ENCODE data around the gene ZP4.

ZP4 gene

GRCh38 chr1:237890822-237891221 lies at the start of gene ZP4:
ZP4 (minus strand) TSS chr1:237890922; CDS start chr1:237890635, 287 bp downstream.
- no peak for ATAC-seq
- H3K4me3 Mint-ChIP-seq, result no peak within 1 kb of the TSS

GRCh38 chr1:237938553-237938952 lies 47.8 kb upstream of the ZP4 start:
- no peak overlapping the region for H3K27ac Mint-ChIP-seq
- no peak overlapping the region for H3K4me3 Mint-ChIP-seq

More at GRCh38 chr1:237890822-237891221, at the start of gene ZP4:
- Mint-ChIP-seq H3K27ac (no peak within 1 kb of the TSS), H3K9me3 (peaks cover 0 to 7% of the 10 kb centered on the region in 2 donors), H3K27me3 (no peaks in the 10 kb centered on the region), H3K4me1 (no peaks in the 10 kb centered on the region)
- DNase-seq, result no peak

GRCh38 chr1:237938068-237938467 lies 47.3 kb upstream of the ZP4 start:
- DNase-seq (no peak), ATAC-seq (no peak)
- Mint-ChIP-seq H3K4me3 (no peak overlapping the region), H3K27me3 (no peaks in the 10 kb centered on the region), H3K4me1 (no peaks in the 10 kb centered on the region), H3K27ac (no peak overlapping the region), H3K9me3 (peaks cover 13 to 16% of the 10 kb centered on the region in 2 donors)

More at GRCh38 chr1:237938553-237938952, 47.8 kb upstream of the ZP4 start:
- H3K4me1 Mint-ChIP-seq, result no peaks in the 10 kb centered on the region
- ATAC-seq (no peak), DNase-seq (no peak)
- H3K27me3 Mint-ChIP-seq, result no peaks in the 10 kb centered on the region
- peaks cover 13 to 16% of the 10 kb centered on the region in 2 donors for H3K9me3 Mint-ChIP-seq

GRCh38 chr1:237932816-237933215 lies 42.1 kb upstream of the ZP4 start:
- H3K4me3 Mint-ChIP-seq, result no peak overlapping the region
- no peak overlapping the region for H3K27ac Mint-ChIP-seq
- H3K4me1 Mint-ChIP-seq, result no peaks in the 10 kb centered on the region
- no peak for DNase-seq
- H3K27me3 Mint-ChIP-seq, result no peaks in the 10 kb centered on the region
- H3K9me3 Mint-ChIP-seq, result peaks cover 2% of the 10 kb centered on the region in 2 donors
- no peak for ATAC-seq

- Mint-ChIP-seq H3K9me3 (peaks cover 0 to 5% of the 10 kb centered on the region in 2 donors), H3K27ac (no peak overlapping the region), H3K4me1 (no peaks in the 10 kb centered on the region), H3K27me3 (no peaks in the 10 kb centered on the region), H3K4me3 (no peak overlapping the region)
- ATAC-seq (no peak), DNase-seq (no peak)
These were observed 40.9 kb upstream of the ZP4 start for GRCh38 chr1:237931581-237931980.

GRCh38 chr1:237927198-237927597 lies 36.5 kb upstream of the ZP4 start:
- DNase-seq (no peak), ATAC-seq (no peak)
- Mint-ChIP-seq H3K27me3 (no peaks in the 10 kb centered on the region), H3K4me1 (no peaks in the 10 kb centered on the region), H3K27ac (no peak overlapping the region), H3K9me3 (peaks cover 0 to 6% of the 10 kb centered on the region in 2 donors), H3K4me3 (no peak overlapping the region)

GRCh38 chr1:237921306-237921705 lies 30.6 kb upstream of the ZP4 start:
- DNase-seq (no peak), ATAC-seq (no peak)
- Mint-ChIP-seq H3K4me1 (no peaks in the 10 kb centered on the region), H3K4me3 (no peak overlapping the region), H3K9me3 (peaks cover 0 to 11% of the 10 kb centered on the region in 2 donors), H3K27ac (no peak overlapping the region), H3K27me3 (no peaks in the 10 kb centered on the region)

GRCh38 chr1:237913345-237913744 lies 22.6 kb upstream of the ZP4 start:
- no peaks in the 10 kb centered on the region for H3K4me1 Mint-ChIP-seq
- H3K27me3 Mint-ChIP-seq, result no peaks in the 10 kb centered on the region

GRCh38 chr1:237911911-237912310 lies 21.2 kb upstream of the ZP4 start:
- Mint-ChIP-seq H3K4me1 (no peaks in the 10 kb centered on the region), H3K27me3 (no peaks in the 10 kb centered on the region), H3K27ac (no peak overlapping the region), H3K4me3 (no peak overlapping the region), H3K9me3 (peaks cover 9 to 28% of the 10 kb centered on the region in 2 donors)
- no peak for ATAC-seq
- no peak for DNase-seq

More at GRCh38 chr1:237913345-237913744, 22.6 kb upstream of the ZP4 start:
- DNase-seq, result no peak
- Mint-ChIP-seq H3K9me3 (peaks cover 9 to 25% of the 10 kb centered on the region in 2 donors), H3K4me3 (no peak overlapping the region), H3K27ac (no peak overlapping the region)
- ATAC-seq, result no peak

GRCh38 chr1:237910834-237911233 lies 20.1 kb upstream of the ZP4 start:
- Mint-ChIP-seq H3K27ac (no peak overlapping the region), H3K4me3 (no peak overlapping the region), H3K9me3 (peaks cover 9 to 25% of the 10 kb centered on the region in 2 donors), H3K4me1 (no peaks in the 10 kb centered on the region), H3K27me3 (no peaks in the 10 kb centered on the region)
- ATAC-seq (no peak), DNase-seq (no peak)

GRCh38 chr1:237903961-237904360 lies 13.2 kb upstream of the ZP4 start:
- peaks cover 9 to 18% of the 10 kb centered on the region in 2 donors for H3K9me3 Mint-ChIP-seq
- no peak overlapping the region for H3K4me3 Mint-ChIP-seq
- H3K27ac Mint-ChIP-seq, result no peak overlapping the region
- no peaks in the 10 kb centered on the region for H3K4me1 Mint-ChIP-seq
- no peaks in the 10 kb centered on the region for H3K27me3 Mint-ChIP-seq
- ATAC-seq, result no peak
- DNase-seq, result no peak

GRCh38 chr1:237902960-237903743 lies 12.4 kb upstream of the ZP4 start:
- DNase-seq (no peak), ATAC-seq (no peak)
- H3K27ac Mint-ChIP-seq, result no peak overlapping the region
- H3K4me3 Mint-ChIP-seq, result no peak overlapping the region
- H3K9me3 Mint-ChIP-seq, result peaks cover 5 to 18% of the 10 kb centered on the region in 2 donors
- no peaks in the 10 kb centered on the region for H3K27me3 Mint-ChIP-seq
- no peaks in the 10 kb centered on the region for H3K4me1 Mint-ChIP-seq

GRCh38 chr1:237901299-237901934 lies 10.7 kb upstream of the ZP4 start:
- ATAC-seq (peak; percentile 42), DNase-seq (no peak)
- H3K9me3 Mint-ChIP-seq, result peaks cover 5 to 6% of the 10 kb centered on the region in 2 donors
- no peaks in the 10 kb centered on the region for H3K4me1 Mint-ChIP-seq
- no peaks in the 10 kb centered on the region for H3K27me3 Mint-ChIP-seq
- no peak overlapping the region for H3K27ac Mint-ChIP-seq
- no peak overlapping the region for H3K4me3 Mint-ChIP-seq

GRCh38 chr1:237895630-237896029 lies 4.9 kb upstream of the ZP4 start:
- Mint-ChIP-seq H3K4me3 (no peak overlapping the region), H3K4me1 (no peaks in the 10 kb centered on the region), H3K9me3 (peaks cover 0 to 6% of the 10 kb centered on the region in 2 donors), H3K27ac (no peak overlapping the region), H3K27me3 (no peaks in the 10 kb centered on the region)
- DNase-seq, result no peak
- no peak for ATAC-seq

GRCh38 chr1:237894131-237894530 lies 3.4 kb upstream of the ZP4 start:
- no peak overlapping the region for H3K4me3 Mint-ChIP-seq
- H3K9me3 Mint-ChIP-seq, result no peaks in the 10 kb centered on the region
- no peak for ATAC-seq
- H3K27ac Mint-ChIP-seq, result no peak overlapping the region
- H3K4me1 Mint-ChIP-seq, result no peaks in the 10 kb centered on the region
- no peaks in the 10 kb centered on the region for H3K27me3 Mint-ChIP-seq
- DNase-seq, result no peak

- H3K4me3 Mint-ChIP-seq, result no peak overlapping the region
- H3K27ac Mint-ChIP-seq, result no peak overlapping the region
- no peaks in the 10 kb centered on the region for H3K27me3 Mint-ChIP-seq
- no peak for DNase-seq
- H3K9me3 Mint-ChIP-seq, result peaks cover 0 to 4% of the 10 kb centered on the region in 2 donors
- H3K4me1 Mint-ChIP-seq, result no peaks in the 10 kb centered on the region
- ATAC-seq, result no peak
These were observed 1.3 kb upstream of the ZP4 start for GRCh38 chr1:237891979-237892378.

Measured in stimulated activated naive CD8-positive, alpha-beta T cell treated with anti-CD3 and anti-CD28 coated beads, Interleukin-15, amount 100 ng/mL, for 72 hours (primary cell).